ENCODE measurements around the gene MAP2. TPM values are rescaled to one million over a fixed set of nuclear protein-coding genes. Genes with fewer than 3 reads are reported as not detected.

MAP2 gene
- total and polyA plus RNA-seq, 2 experiments from 2014 or later = 2.9 to 4.4 TPM

DNA sequence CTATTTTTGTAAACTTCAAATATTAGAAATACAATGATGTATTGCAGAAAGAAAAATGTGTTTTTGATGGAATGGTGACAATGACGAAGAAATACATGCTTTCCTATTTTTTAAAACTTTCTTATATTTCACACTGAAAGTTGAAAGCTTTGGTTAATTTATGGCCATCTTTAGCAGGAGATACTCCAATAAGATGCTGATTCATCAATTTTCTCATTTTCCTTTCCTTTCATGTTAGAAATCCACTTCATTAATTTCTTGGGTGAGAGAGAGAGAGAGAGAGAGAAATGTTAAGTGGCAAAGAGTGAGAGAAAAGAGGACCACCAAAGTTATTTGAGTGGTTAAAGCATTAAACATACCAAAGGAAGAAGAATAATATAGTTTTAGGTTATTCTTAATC, 28.6 kb upstream of the MAP2 start (continued):
- TF ChIP-seq, protein P1, sequence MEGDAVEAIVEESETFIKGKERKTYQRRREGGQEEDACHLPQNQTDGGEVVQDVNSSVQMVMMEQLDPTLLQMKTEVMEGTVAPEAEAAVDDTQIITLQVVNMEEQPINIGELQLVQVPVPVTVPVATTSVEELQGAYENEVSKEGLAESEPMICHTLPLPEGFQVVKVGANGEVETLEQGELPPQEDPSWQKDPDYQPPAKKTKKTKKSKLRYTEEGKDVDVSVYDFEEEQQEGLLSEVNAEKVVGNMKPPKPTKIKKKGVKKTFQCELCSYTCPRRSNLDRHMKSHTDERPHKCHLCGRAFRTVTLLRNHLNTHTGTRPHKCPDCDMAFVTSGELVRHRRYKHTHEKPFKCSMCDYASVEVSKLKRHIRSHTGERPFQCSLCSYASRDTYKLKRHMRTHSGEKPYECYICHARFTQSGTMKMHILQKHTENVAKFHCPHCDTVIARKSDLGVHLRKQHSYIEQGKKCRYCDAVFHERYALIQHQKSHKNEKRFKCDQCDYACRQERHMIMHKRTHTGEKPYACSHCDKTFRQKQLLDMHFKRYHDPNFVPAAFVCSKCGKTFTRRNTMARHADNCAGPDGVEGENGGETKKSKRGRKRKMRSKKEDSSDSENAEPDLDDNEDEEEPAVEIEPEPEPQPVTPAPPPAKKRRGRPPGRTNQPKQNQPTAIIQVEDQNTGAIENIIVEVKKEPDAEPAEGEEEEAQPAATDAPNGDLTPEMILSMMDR (conservative IDR thresholded peaks at IDR 0.05; ENCODE audit: low read depth in 2 of 2) = no peak
- TF ChIP-seq EZH2phosphoT487 (IDR thresholded peaks at IDR 0.05; ENCODE audit: unreplicated experiment) = no peak
- TF ChIP-seq STAT1 (IDR thresholded peaks at IDR 0.05; ENCODE audit: unreplicated experiment) = no peak
- TF ChIP-seq, protein P2, sequence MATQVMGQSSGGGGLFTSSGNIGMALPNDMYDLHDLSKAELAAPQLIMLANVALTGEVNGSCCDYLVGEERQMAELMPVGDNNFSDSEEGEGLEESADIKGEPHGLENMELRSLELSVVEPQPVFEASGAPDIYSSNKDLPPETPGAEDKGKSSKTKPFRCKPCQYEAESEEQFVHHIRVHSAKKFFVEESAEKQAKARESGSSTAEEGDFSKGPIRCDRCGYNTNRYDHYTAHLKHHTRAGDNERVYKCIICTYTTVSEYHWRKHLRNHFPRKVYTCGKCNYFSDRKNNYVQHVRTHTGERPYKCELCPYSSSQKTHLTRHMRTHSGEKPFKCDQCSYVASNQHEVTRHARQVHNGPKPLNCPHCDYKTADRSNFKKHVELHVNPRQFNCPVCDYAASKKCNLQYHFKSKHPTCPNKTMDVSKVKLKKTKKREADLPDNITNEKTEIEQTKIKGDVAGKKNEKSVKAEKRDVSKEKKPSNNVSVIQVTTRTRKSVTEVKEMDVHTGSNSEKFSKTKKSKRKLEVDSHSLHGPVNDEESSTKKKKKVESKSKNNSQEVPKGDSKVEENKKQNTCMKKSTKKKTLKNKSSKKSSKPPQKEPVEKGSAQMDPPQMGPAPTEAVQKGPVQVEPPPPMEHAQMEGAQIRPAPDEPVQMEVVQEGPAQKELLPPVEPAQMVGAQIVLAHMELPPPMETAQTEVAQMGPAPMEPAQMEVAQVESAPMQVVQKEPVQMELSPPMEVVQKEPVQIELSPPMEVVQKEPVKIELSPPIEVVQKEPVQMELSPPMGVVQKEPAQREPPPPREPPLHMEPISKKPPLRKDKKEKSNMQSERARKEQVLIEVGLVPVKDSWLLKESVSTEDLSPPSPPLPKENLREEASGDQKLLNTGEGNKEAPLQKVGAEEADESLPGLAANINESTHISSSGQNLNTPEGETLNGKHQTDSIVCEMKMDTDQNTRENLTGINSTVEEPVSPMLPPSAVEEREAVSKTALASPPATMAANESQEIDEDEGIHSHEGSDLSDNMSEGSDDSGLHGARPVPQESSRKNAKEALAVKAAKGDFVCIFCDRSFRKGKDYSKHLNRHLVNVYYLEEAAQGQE (IDR thresholded peaks at IDR 0.05; ENCODE audit: unreplicated experiment) = no peak
- TF ChIP-seq EZH2 (IDR thresholded peaks at IDR 0.05; ENCODE audit: low read depth, unreplicated experiment) = no peak
- no peak for TF ChIP-seq POLR2AphosphoS5 (IDR thresholded peaks at IDR 0.05; ENCODE audit: low read depth)
- TF ChIP-seq JUNB (IDR thresholded peaks at IDR 0.05; ENCODE audit: unreplicated experiment) = no peak
- TF ChIP-seq, protein P3, sequence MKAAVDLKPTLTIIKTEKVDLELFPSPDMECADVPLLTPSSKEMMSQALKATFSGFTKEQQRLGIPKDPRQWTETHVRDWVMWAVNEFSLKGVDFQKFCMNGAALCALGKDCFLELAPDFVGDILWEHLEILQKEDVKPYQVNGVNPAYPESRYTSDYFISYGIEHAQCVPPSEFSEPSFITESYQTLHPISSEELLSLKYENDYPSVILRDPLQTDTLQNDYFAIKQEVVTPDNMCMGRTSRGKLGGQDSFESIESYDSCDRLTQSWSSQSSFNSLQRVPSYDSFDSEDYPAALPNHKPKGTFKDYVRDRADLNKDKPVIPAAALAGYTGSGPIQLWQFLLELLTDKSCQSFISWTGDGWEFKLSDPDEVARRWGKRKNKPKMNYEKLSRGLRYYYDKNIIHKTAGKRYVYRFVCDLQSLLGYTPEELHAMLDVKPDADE (IDR thresholded peaks at IDR 0.05) = no peak

DNA sequence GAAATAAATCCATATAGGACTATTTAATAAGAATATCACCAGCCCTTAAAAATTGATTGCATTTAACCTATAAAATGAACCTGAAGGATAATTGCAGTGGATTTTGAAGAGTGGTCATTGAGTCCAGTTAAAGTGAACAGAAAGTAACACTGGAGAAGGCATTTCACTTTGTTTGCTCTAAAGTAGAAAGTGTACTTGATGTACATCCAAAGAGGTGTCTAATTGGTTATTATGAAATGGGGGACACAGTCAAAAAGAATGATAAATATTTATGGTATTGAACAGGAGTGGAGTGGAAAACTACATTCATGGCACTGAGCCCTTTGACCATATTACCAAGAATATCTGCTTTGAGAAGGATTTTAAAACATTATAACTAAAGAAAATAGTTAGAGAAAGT, 28.2 kb upstream of the MAP2 start:
- no peaks in the 10 kb centered on the region for H3K27me3 Mint-ChIP-seq (ENCODE audit: insufficient read depth, low read depth, poor library complexity)
- Histone ChIP-seq H3K4me1 (ENCODE audit: insufficient read depth) (no peaks in the 10 kb centered on the region), H3K4me3 (no peak overlapping the region), H3K36me3 (ENCODE audit: insufficient read depth) (no peaks in the 10 kb centered on the region), H2AFZ (no peak overlapping the region), H3K79me2 (replicated peaks; ENCODE audit: insufficient read depth) (no peaks in the 10 kb centered on the region), H3K9me2 (ENCODE audit: insufficient read depth) (no peaks in the 10 kb centered on the region), H3K27ac (ENCODE audit: low read depth) (no peak overlapping the region), H4K20me1 (replicated peaks; ENCODE audit: insufficient read depth) (no peaks in the 10 kb centered on the region), H3K4me2 (no peak overlapping the region), H3K27me3 (ENCODE audit: insufficient read depth) (no peaks in the 10 kb centered on the region), H3F3A (replicated peaks; ENCODE audit: low read depth) (no peaks in the 10 kb centered on the region)
- no peak for ATAC-seq
- H3K9me3 Mint-ChIP-seq = no peaks in the 10 kb centered on the region
- no peak overlapping the region for H3K4me3 Mint-ChIP-seq
- H3K27ac Mint-ChIP-seq = no peak overlapping the region
- no peak for DNase-seq (ENCODE audit: low spot score)
- no peaks in the 10 kb centered on the region for H3K4me1 Mint-ChIP-seq
- H3K36me3 Mint-ChIP-seq (ENCODE audit: low read depth) = no peaks in the 10 kb centered on the region
- TF ChIP-seq EZH2 (IDR thresholded peaks at IDR 0.05; ENCODE audit: low read depth, unreplicated experiment) (no peak), ZNF331 (CRISPR knock-in tag; IDR thresholded peaks at IDR 0.05; ENCODE audit: low read depth) (no peak)
- TF ChIP-seq, protein P4, sequence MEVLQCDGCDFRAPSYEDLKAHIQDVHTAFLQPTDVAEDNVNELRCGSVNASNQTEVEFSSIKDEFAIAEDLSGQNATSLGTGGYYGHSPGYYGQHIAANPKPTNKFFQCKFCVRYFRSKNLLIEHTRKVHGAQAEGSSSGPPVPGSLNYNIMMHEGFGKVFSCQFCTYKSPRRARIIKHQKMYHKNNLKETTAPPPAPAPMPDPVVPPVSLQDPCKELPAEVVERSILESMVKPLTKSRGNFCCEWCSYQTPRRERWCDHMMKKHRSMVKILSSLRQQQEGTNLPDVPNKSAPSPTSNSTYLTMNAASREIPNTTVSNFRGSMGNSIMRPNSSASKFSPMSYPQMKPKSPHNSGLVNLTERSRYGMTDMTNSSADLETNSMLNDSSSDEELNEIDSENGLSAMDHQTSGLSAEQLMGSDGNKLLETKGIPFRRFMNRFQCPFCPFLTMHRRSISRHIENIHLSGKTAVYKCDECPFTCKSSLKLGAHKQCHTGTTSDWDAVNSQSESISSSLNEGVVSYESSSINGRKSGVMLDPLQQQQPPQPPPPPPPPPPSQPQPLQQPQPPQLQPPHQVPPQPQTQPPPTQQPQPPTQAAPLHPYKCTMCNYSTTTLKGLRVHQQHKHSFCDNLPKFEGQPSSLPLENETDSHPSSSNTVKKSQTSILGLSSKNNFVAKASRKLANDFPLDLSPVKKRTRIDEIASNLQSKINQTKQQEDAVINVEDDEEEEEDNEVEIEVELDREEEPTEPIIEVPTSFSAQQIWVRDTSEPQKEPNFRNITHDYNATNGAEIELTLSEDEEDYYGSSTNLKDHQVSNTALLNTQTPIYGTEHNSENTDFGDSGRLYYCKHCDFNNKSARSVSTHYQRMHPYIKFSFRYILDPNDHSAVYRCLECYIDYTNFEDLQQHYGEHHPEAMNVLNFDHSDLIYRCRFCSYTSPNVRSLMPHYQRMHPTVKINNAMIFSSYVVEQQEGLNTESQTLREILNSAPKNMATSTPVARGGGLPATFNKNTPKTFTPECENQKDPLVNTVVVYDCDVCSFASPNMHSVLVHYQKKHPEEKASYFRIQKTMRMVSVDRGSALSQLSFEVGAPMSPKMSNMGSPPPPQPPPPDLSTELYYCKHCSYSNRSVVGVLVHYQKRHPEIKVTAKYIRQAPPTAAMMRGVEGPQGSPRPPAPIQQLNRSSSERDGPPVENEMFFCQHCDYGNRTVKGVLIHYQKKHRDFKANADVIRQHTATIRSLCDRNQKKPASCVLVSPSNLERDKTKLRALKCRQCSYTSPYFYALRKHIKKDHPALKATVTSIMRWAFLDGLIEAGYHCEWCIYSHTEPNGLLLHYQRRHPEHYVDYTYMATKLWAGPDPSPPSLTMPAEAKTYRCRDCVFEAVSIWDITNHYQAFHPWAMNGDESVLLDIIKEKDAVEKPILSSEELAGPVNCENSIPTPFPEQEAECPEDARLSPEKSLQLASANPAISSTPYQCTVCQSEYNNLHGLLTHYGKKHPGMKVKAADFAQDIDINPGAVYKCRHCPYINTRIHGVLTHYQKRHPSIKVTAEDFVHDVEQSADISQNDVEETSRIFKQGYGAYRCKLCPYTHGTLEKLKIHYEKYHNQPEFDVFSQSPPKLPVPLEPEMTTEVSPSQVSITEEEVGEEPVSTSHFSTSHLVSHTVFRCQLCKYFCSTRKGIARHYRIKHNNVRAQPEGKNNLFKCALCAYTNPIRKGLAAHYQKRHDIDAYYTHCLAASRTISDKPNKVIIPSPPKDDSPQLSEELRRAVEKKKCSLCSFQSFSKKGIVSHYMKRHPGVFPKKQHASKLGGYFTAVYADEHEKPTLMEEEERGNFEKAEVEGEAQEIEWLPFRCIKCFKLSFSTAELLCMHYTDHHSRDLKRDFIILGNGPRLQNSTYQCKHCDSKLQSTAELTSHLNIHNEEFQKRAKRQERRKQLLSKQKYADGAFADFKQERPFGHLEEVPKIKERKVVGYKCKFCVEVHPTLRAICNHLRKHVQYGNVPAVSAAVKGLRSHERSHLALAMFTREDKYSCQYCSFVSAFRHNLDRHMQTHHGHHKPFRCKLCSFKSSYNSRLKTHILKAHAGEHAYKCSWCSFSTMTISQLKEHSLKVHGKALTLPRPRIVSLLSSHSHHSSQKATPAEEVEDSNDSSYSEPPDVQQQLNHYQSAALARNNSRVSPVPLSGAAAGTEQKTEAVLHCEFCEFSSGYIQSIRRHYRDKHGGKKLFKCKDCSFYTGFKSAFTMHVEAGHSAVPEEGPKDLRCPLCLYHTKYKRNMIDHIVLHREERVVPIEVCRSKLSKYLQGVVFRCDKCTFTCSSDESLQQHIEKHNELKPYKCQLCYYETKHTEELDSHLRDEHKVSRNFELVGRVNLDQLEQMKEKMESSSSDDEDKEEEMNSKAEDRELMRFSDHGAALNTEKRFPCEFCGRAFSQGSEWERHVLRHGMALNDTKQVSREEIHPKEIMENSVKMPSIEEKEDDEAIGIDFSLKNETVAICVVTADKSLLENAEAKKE (CRISPR knock-in tag; IDR thresholded peaks at IDR 0.05) = no peak

Measured in GM23338 (cell line).